Measurements from ENCODE around the gene PMM2.
A peak's percentile ranks its signal among the peaks of the same experiment; 100 is the strongest.
"Not testable (repeated sequence)": the region's sequence is repeated elsewhere in the genome, so short reads cannot be mapped to it uniquely, and the experiment has no call there.

Gene PMM2

GRCh38 chr16:8826278-8826879 lies 28.7 kb downstream of the PMM2 start:
- Histone ChIP-seq H3K9me3 (ENCODE audit: insufficient read depth, low read depth, low read length) (no peaks in the 10 kb centered on the region), H3K36me3 (ENCODE audit: insufficient read depth, low read depth, low read length) (peaks cover 69% of the 10 kb centered on the region), H3K4me3 (ENCODE audit: low read length) (no peak overlapping the region), H3K27me3 (ENCODE audit: insufficient read depth, low read length) (no peaks in the 10 kb centered on the region), H3K27ac (ENCODE audit: low read length) (no peak overlapping the region), H3K4me1 (ENCODE audit: insufficient read depth, low read length) (peaks cover 22% of the 10 kb centered on the region; the same call in 1 of the 2 replicates), H3K9ac (ENCODE audit: low read depth, low read length) (no peak overlapping the region)

GRCh38 chr16:8828541-8829165 lies 31.0 kb downstream of the PMM2 start:
- H3K36me3 ChIP-seq (ENCODE audit: insufficient read depth, low read depth, low read length): peaks cover 54% of the 10 kb centered on the region
- H3K27ac ChIP-seq (ENCODE audit: low read length): no peak overlapping the region
- H3K27me3 ChIP-seq (ENCODE audit: insufficient read depth, low read length): no peaks in the 10 kb centered on the region
- H3K4me1 ChIP-seq (ENCODE audit: insufficient read depth, low read length): peaks cover 34% of the 10 kb centered on the region; the same call in 1 of the 2 replicates
- H3K9me3 ChIP-seq (ENCODE audit: insufficient read depth, low read depth, low read length): no peaks in the 10 kb centered on the region
- no peak overlapping the region for H3K9ac ChIP-seq (ENCODE audit: low read depth, low read length)
- H3K4me3 ChIP-seq (ENCODE audit: low read length): no peak overlapping the region

DNA sequence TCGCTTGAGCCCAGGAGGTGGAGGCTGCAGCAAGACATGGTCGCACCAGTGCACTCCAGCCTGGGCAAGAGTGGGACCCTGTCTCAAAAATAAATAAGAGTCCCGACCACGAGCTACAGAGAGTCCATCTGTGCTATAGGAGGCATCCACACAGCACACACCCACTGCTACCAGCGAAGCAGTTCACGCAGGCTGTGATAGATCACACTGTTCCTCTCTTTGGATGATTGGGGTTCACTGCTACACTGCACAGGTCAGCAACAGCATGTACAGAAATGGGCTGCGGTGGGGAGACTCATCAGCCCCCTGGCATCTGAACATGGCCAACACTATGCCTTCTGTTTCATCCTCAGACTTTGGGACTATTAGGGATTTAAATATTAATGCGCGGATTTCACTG lies 33.8 kb downstream of the PMM2 start:
- Histone ChIP-seq H3K9ac (ENCODE audit: low read depth, low read length) (peak overlapping the region; percentile 93), H3K9me3 (ENCODE audit: insufficient read depth, low read depth, low read length) (no peaks in the 10 kb centered on the region), H3K27me3 (ENCODE audit: insufficient read depth, low read length) (no peaks in the 10 kb centered on the region), H3K4me3 (ENCODE audit: low read length) (peak overlapping the region; percentile 46; the same call in 1 of the 2 replicates), H3K36me3 (ENCODE audit: insufficient read depth, low read depth, low read length) (peaks cover 30% of the 10 kb centered on the region), H3K27ac (ENCODE audit: low read length) (peak overlapping the region; percentile 99), H3K4me1 (ENCODE audit: insufficient read depth, low read length) (peaks cover 34% of the 10 kb centered on the region)

DNA sequence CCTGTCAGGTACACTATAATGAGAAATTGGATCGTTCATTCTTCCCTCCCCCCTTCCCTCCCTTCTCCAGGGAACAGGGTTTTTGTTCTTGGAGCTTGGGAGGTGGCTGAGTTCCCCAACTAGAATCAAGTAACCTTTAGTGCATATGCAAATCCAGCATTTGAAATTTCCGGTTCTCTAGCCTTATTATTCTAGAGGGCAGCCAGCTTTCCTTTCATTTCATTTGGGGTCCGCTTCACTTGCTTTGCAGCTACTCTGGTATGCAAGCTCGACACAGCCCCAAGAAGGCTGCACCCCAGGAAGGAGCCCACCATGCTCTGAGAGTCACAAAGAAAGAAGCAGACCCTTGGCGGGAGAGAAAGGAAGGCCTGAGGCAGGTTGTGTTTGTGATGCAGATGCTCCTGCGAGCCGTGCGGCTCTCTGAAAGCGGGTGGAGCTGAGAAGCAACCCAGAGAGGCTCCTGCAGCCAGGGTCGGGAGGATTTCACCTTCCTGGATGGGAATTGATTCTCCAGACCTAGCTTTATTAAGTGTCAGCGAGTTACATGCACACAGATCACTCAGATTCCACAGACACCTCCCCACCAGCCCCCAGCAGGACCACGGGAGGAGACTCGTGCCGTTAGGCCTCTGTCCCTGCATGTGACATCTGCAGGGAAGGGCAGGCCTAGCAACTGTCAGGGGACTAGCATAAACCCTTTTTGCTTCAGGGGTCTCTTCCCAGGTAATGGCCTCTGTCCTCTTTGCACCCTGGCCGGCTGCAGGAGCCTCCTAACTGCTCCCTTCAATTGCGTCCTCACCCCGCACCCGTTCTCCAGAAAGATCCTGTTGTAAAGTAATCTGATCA lies 34.5 kb downstream of the PMM2 start:
- Histone ChIP-seq H3K27me3 (ENCODE audit: insufficient read depth, low read length) (no peaks in the 10 kb centered on the region), H3K9ac (ENCODE audit: low read depth, low read length) (peak overlapping the region; percentile 93), H3K4me3 (ENCODE audit: low read length) (peak overlapping the region; percentile 53), H3K36me3 (ENCODE audit: insufficient read depth, low read depth, low read length) (peaks cover 24% of the 10 kb centered on the region), H3K4me1 (ENCODE audit: insufficient read depth, low read length) (peaks cover 34% of the 10 kb centered on the region), H3K9me3 (ENCODE audit: insufficient read depth, low read depth, low read length) (no peaks in the 10 kb centered on the region), H3K27ac (ENCODE audit: low read length) (peak overlapping the region; percentile 99)

- Histone ChIP-seq H3K9ac (ENCODE audit: low read depth, low read length) (peak overlapping the region; percentile 93), H3K4me1 (ENCODE audit: insufficient read depth, low read length) (peaks cover 34% of the 10 kb centered on the region), H3K27me3 (ENCODE audit: insufficient read depth, low read length) (no peaks in the 10 kb centered on the region), H3K36me3 (ENCODE audit: insufficient read depth, low read depth, low read length) (peaks cover 24% of the 10 kb centered on the region), H3K27ac (ENCODE audit: low read length) (peak overlapping the region; percentile 99), H3K9me3 (ENCODE audit: insufficient read depth, low read depth, low read length) (no peaks in the 10 kb centered on the region), H3K4me3 (ENCODE audit: low read length) (peak overlapping the region; percentile 53; the same call in 1 of the 2 replicates)
These were observed 35.1 kb downstream of the PMM2 start for GRCh38 chr16:8832717-8833105.

- not testable (repeated sequence) for H3K4me3 ChIP-seq (ENCODE audit: low read length); H3K27ac ChIP-seq (ENCODE audit: low read length); H3K36me3 ChIP-seq (ENCODE audit: insufficient read depth, low read depth, low read length); H3K9me3 ChIP-seq (ENCODE audit: insufficient read depth, low read depth, low read length); H3K4me1 ChIP-seq (ENCODE audit: insufficient read depth, low read length); H3K27me3 ChIP-seq (ENCODE audit: insufficient read depth, low read length); H3K9ac ChIP-seq (ENCODE audit: low read depth, low read length)
These were observed 39.2 kb downstream of the PMM2 start for GRCh38 chr16:8836797-8837196.

DNA sequence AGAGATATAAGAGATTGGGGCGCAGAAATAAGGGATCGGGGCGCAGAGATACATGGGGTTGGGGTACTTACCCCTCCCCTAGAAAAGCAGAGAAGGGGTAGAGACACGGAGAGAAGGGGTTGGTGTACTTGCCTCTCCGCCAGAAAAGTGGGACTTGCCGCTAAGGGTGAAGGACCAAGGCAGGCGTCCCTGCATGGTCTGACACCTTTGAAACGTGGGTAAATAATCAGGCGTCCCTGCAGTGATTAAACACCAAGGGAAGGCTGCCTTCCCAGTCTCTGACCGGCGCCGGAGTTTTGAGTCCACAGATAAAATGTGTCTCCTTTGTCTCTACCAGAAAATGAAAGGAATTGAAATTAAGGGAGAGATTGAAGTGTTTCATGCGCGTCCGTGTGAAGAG lies 40.0 kb downstream of the PMM2 start:
- H3K4me3 ChIP-seq (ENCODE audit: low read length); H3K36me3 ChIP-seq (ENCODE audit: insufficient read depth, low read depth, low read length); H3K9me3 ChIP-seq (ENCODE audit: insufficient read depth, low read depth, low read length); H3K27me3 ChIP-seq (ENCODE audit: insufficient read depth, low read length); H3K9ac ChIP-seq (ENCODE audit: low read depth, low read length); H3K27ac ChIP-seq (ENCODE audit: low read length); H3K4me1 ChIP-seq (ENCODE audit: insufficient read depth, low read length): not testable (repeated sequence)

DNA sequence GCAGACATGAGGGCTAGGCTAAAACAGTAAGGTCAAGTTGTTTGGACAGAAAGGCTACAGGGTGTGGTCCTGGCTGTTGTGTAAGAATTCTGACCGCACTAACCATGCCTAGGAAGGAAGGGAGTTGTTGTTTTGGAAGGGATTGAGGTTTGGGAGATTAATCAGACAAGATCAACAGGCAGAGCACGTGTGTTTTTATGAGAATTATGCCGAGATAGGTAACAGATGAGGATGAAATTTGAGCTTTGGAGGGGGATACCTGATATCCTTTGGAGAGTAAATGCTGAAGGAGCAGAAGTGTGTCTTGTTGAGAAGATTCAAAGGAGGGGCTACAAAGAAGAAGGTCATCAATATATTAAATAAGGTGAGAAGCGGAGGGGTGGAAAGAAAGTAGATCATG lies 44.4 kb downstream of the PMM2 start:
- H3K4me1 ChIP-seq (ENCODE audit: insufficient read depth, low read length); H3K4me3 ChIP-seq (ENCODE audit: low read length); H3K27ac ChIP-seq (ENCODE audit: low read length); H3K9ac ChIP-seq (ENCODE audit: low read depth, low read length); H3K9me3 ChIP-seq (ENCODE audit: insufficient read depth, low read depth, low read length); H3K27me3 ChIP-seq (ENCODE audit: insufficient read depth, low read length): not testable (repeated sequence)
- peaks cover 17% of the 10 kb centered on the region; the same call in 1 of the 2 replicates for H3K36me3 ChIP-seq (ENCODE audit: insufficient read depth, low read depth, low read length)

- H3K27ac ChIP-seq (ENCODE audit: low read length); H3K4me3 ChIP-seq (ENCODE audit: low read length); H3K9ac ChIP-seq (ENCODE audit: low read depth, low read length); H3K9me3 ChIP-seq (ENCODE audit: insufficient read depth, low read depth, low read length); H3K27me3 ChIP-seq (ENCODE audit: insufficient read depth, low read length); H3K4me1 ChIP-seq (ENCODE audit: insufficient read depth, low read length): not testable (repeated sequence)
- H3K36me3 ChIP-seq (ENCODE audit: insufficient read depth, low read depth, low read length): peaks cover 25% of the 10 kb centered on the region; the same call in 1 of the 2 replicates
These were observed 45.7 kb downstream of the PMM2 start for GRCh38 chr16:8843296-8843695.

DNA sequence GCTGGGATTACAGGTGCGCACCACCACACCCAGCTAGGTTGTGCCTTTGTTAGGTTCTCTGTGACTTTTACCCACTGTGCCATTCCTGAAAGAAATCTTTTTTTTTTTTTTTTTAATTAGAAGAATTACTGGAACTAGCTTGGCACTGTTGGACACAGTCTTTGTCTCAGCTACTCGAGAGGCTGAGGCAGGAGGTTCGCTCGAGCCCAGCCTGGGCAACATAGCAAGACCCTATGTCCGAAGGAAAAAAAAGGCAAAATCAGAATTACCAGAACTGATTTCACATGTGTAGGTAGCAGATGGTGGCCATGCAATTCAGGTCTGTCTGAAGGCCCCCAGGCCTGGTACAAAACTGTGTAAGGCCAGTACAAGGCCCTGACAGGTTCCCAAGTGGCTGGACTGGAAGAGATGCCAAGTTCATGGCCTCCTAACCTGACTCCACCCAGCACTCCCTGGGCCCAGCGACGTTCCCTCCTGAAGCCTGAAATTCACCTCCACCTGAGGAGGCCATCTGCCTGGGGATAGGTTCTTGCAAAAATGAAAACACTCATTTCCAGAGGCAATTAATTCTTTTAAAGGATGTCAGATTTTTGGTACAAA lies 48.2 kb downstream of the PMM2 start:
- peaks cover 50% of the 10 kb centered on the region for H3K36me3 ChIP-seq (ENCODE audit: insufficient read depth, low read depth, low read length)
- H3K27me3 ChIP-seq (ENCODE audit: insufficient read depth, low read length): no peaks in the 10 kb centered on the region
- no peak overlapping the region for H3K9ac ChIP-seq (ENCODE audit: low read depth, low read length)
- no peaks in the 10 kb centered on the region for H3K9me3 ChIP-seq (ENCODE audit: insufficient read depth, low read depth, low read length)
- H3K27ac ChIP-seq (ENCODE audit: low read length): no peak overlapping the region
- H3K4me3 ChIP-seq (ENCODE audit: low read length): no peak overlapping the region
- peaks cover 9% of the 10 kb centered on the region for H3K4me1 ChIP-seq (ENCODE audit: insufficient read depth, low read length)

DNA sequence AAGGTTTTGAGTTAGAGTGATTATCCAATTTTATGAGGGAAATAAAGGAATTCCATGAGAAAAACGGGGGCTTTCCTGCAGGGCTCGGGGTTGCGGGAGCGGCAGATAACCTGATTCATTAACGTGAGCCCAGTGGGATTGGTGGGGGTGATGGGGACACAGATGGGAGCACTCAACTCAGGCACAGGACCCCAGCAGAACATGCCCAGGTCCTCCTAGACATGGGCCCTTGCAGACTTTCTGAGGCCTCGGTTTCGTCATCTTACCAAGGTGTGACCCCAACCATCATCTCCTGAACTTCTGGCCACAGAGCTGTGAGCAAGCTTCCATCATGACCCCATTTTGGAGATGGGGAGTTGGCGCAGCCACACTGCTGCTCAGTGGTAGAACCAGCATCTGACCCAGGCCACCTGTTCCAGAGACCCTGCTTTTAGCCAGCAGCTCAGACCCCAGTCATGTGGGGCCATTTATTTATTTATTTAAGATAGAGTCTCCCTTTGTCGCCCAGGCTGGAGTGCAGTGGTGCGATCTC lies 48.8 kb downstream of the PMM2 start:
- H3K4me3 ChIP-seq (ENCODE audit: low read length): no peak overlapping the region
- peaks cover 9% of the 10 kb centered on the region for H3K4me1 ChIP-seq (ENCODE audit: insufficient read depth, low read length)
- H3K9ac ChIP-seq (ENCODE audit: low read depth, low read length): no peak overlapping the region
- H3K27me3 ChIP-seq (ENCODE audit: insufficient read depth, low read length): no peaks in the 10 kb centered on the region
- H3K9me3 ChIP-seq (ENCODE audit: insufficient read depth, low read depth, low read length): no peaks in the 10 kb centered on the region
- H3K36me3 ChIP-seq (ENCODE audit: insufficient read depth, low read depth, low read length): peaks cover 55% of the 10 kb centered on the region
- no peak overlapping the region for H3K27ac ChIP-seq (ENCODE audit: low read length)
